Central memory CD4-positive, alpha-beta T cell (primary cell): ENCODE measurements around the gene ZNF184.
"Not testable (repeated sequence)": the region's sequence is repeated elsewhere in the genome, so short reads cannot be mapped to it uniquely, and the experiment has no call there.

Source experiments
- DNase-seq: peaks from one replicate; pipeline ENCODE4 v3.0.0; 2022

Gene ZNF184

DNA sequence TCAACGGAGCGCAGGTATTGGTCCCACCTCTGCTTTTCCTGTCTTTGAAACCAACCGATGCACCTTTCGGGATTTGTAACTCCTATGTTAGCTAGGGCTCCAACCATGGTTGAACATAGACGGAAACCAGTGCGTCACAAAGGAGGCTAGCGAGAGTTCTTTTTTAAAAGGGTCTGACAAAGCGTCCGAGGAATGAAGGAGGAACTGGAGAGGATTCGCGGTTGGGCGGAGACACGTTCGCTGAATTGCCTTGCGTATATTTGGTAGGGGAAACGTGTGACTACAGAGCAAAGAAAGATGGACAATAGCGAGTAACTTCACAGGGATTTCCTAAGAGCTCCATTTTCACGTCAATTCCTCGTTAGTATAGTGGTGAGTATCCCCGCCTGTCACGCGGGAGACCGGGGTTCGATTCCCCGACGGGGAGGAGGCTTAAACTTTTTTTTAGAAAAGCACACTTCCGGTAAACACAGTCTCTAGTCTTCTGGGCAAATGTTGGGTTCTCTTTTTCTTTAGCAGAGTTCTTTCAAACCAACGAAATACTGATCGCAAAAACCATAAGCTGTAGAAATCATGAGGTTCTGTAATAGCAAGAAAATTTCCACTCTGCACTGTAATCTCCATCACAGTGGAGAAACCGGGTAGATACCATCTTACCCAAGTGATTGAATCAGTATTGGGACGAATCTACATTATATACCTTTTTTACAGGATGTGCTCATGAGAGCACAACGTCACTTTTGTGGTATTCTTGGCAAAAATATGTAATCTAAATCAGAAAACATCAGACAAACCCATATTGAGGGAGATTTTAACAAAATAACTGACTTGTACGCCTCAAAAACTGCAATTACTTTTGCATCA is 6.6 kb upstream of the ZNF184 start:
- DNase-seq: peak; percentile 89

DNA sequence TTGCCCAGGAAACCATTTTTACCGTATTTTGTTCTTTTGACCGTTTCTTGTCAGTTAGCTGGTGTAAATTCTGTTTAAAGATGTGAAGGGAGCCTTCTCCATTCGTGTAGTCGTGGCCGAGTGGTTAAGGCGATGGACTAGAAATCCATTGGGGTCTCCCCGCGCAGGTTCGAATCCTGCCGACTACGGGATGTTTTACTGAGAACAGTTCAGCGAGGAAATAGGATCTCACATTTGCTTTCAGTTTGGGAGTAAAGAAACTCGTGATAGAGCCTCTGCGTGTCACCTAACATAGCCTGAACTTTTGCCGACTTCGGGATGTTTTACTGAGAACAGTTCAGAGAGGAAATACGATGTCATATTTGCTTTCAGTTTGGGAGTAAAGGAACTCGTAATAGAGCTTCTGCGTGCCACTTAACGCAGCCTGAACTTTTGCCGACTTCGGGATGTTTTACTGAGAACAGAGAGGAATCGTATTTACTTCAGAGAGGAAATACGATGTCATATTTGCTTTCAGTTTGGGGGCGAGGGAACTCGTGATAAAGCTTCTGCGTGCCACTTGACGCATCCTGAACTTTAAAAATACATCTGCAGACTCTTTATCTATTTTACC is 5.9 kb upstream of the ZNF184 start:
- DNase-seq: peak; percentile 90

DNA sequence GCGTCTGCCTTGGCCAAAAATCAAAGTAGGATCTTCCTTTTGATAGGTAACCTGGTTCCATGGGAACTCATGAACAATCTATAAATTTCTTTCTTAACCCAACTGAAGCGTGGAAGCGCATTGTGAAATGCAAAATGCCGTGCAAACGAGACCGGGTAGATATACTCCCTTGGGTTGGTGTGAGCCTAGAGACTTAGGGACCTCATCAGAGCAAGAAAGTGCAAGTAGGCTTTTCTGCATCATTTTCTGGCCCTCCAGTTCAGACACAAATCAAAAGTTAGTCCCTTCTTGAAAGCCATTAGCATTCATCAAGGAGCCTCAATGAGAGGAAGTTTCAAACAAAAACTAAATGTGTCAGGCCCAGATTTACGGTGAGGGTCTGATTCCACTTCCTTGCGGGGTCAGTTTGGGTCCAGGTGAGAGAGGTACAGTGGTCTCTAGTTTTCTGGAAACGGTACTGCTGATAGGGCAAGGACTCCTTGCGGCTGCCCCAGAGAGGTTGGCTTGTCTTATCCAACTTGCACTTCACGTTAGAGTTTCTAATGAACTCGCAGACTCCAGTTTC is 5.3 kb upstream of the ZNF184 start:
- no peak for DNase-seq

DNA sequence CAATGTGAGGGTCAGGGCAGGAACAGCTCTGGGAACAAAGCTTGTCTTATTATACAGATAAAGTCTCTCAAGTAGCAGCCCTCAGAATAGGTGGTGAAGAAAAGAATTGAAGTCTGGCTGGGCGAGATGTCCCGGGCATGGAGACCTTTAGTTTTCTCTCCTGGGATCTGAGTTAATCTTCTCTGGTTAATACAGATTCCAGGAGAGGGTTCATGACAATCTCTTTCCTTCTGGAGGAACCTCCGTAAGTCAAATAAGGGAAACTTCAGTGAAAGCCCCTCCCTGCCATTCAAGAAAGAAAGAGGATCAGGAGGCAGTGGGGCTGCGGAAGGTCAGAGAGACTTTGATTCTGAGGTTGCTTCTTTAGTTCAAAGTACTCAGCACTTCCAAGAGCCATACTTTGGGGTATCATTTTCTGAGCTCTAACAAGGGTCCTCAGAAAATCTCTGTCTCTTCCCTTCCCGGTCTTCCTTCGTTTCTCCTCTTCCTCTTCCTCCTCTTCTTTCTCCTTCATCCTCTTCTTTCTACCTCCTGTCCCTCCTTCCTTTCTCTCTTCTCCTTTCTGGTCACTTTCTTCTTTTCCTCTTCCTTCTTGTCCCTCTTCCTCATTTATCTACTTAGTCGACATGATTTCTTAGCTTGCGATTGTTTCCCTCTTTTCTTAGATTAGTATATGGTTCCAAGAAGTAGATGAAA is 4.6 kb upstream of the ZNF184 start:
- DNase-seq: no peak

DNA sequence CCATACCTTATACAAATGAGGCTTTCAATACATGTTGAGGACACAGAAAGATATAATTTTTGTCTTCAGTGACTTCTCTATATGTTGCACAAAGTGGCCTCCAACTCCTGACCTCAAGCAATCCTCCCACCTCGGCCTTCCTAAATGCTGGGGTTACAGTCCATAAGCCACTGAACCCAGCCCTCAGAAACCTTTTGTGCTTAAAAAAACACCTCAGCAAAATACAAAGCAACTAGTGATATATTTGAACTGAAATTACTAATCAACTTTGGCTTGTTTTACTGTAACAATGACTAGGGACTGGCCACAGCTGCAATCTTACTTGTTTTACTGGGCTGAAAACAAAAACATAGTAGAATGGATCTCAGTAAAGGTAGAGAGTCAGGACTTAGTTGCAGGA is 3.2 kb upstream of the ZNF184 start:
- DNase-seq: no peak

DNA sequence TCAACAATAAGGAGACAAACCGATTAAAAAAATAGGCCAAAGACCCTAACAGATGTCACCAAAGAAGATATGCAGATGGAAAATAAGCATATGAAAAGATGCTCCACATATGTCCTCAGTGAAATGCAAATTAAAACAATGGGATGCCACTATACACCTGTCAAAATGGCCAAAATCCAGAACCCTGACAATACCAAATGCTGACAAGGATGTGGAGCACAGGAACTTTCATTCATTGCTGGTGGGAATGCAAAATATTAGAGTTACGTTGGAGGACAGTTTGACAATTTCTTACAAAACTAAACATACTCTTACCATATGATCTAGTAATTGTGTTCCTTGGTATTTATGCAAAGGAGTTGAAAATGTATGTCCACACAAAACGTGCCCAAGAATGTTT is 1.8 kb upstream of the ZNF184 start:
- DNase-seq: no peak

DNA sequence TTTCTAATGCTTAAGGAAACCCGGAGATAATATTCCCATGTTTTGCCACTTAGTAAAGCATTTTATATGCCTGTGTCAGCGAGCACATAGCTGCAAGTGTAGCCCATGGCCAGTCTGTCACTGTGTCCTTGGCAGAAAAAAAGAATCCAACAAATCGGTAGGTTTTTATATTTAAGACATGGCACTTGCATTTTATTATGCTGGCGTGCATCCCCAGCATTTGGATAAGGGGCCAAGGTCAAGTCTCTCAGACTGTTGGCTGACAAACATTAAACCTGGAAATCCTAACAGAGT is 1.2 kb upstream of the ZNF184 start:
- no peak for DNase-seq

DNA sequence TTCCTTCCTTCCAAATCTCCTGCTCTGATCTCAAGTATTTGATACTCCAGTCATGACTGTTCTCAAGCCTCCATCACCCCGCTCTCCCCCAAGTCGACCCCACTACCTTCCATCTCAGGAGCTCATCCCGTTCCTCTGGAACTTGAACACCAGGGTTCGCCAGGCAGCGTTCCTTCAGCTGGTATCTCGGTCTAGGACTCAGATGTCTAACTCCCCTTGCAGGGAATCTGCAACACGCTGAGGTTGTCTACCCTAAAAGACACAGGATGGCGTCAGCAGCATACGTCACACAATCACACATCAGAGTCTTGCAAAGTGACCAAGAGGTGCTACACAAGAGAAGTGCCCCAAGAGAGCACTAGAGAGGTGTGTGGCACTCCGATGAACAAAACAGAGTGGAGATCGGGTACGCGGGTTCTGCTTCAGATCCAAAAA is 706 bp downstream of the ZNF184 start:
- peak; percentile 76 for DNase-seq

DNA sequence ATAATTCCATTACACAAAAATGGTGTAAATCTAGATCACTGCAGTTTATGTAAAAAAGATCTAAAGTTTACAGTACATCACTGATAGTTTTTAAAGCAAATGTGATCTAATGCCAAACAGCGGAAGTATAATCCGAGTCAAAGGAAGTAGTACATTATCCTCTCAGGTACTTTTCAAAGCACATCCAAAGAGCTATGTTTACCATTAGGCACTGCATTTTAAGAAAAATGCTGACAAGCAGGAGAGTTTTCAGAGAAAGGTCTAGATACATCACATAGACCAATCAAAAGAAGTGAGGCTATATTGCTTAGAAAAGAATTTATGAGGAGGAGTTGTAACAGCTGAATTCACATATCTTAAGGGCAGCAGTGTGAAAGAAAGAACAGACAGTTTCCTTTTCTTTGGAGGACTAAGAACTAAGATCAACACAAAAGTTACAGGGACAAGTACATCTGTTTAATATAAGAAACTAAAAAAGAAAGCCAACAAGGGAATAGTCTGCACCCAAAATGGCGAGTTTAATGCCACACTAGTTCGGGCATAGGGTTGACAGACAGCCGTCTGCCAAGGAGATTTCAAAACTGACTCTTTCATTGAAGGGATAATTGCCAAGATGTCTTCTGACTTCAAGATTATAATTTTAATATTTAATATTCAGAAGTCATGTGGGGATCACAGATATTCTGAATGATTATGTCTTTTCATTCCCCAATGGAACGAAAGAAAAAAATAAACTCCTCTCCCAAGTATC is 1.4 kb downstream of the ZNF184 start:
- DNase-seq: no peak

DNA sequence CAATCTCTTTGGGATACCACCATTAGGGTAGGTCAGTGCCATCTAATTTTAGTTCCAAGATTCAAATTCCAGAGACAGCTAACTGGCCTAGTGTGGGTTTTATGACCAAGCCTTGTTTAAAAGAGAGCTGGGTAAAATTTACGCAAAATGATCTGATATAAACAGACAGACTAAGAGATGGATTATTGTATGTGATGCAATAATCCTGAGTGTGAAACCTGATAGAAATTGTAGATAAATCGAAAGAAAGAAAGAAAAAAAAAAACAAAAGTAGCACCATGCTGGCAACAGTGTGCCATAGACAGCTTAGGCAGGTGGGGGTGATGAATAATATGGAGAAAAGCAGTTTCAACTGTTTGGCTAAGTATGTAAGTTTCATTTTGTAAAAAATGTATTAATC is 2.9 kb downstream of the ZNF184 start:
- no peak for DNase-seq

DNA sequence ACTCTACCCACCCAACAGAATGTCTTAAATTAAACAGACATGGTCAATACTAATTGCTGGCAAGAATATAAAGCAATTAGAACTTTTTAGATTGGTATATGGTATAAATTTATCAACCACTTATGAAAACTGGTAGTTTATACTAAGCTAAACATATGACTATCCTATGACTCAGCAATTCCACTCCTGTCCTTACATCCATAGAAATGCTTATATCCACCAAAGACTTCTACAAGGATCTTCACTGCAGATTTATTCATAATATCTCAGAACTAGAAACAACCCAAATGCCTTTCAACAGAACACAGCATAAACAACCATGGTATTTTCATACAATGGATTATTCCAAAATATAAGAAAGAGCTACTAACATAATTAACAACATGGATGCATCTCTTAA is 4.6 kb downstream of the ZNF184 start:
- no peak for DNase-seq

DNA sequence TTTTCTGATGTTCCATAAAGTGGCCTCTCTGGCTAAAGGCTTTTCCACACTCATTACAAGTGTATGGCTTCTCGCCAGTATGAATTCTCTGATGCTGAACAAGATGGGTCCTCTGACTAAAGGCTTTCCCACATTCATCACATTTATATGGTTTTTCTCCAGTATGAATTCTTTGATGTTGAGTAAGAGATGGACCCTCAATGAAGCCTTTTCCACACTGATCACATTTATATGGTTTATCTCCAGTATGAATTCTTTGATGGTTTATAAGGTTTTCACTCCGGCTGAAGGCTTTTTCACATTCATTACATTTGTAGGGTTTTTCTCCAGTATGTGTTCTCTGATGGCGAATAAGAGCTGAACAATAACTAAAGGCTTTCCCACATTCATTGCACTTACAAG is 20.4 kb downstream of the ZNF184 start:
- no peak for DNase-seq

DNA sequence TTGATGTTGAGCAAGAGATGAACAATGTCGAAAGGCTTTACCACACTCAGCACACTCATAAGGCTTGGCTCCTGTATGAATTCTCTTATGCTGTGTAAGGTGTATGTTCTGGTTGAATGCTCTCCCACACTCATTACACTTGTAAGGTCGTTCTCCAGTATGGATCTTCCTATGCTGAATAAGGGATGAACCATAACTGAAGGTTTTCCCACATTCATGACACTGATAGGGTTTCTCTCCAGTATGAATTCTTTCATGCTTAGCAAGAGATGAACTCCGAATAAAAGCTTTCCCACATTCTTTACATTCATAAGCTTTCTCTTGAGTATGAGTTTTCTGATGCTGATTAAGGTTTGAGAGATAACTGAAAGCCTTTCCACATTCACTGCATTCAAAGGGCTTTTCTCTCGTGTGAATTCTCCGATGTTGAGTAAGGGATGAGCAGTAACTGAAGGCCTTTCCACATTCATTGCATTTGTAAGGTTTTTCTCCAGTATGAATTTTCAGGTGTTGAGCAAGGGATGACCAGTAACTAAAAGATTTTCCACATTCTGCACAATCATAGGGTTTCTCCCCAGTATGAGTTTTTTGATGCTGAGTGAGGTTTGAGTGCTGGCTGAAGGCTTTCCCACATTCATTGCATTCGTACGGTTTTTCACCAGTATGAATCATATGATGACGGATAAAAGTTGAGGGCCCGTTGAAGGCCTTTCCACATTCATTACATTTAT is 21.1 kb downstream of the ZNF184 start:
- no peak for DNase-seq

DNA sequence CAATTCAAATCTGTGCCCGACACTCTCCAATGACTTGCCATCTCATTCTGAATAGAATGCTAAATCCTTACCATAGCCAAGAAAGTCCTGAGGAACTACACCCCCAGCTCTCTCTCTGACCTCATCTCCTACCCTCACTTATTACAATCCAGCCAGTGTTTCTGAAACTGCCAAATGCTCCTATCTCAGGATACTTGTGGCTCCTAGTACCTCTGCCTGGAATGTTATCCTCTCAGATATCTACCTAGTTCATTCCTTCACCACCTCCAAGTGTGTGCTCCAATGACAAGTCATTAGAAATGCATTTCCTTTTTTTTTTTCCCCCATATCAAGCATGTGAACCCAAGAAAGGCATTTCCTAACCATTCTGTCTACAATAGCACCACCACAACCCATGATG is 24.4 kb downstream of the ZNF184 start:
- DNase-seq: no peak

DNA sequence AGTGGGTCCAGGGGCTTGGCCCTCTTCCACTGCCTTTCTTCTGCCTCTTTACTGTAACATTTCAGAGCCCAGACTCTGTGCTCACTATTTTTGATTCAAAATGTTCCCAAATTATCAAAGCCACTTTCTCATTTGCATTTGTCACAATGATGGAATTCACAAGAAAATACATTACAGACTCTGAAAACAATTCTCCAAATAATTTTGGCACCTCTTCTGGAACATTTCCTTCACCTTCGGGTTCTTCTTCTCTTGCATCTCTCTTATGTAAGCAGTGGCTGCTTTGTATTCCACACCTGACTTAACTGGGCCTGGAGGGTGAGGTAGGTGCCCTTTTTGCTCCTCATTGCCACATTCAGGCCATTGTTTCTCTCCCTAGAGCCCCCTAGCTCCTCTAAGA is 30.0 kb downstream of the ZNF184 start:
- no peak for DNase-seq

DNA sequence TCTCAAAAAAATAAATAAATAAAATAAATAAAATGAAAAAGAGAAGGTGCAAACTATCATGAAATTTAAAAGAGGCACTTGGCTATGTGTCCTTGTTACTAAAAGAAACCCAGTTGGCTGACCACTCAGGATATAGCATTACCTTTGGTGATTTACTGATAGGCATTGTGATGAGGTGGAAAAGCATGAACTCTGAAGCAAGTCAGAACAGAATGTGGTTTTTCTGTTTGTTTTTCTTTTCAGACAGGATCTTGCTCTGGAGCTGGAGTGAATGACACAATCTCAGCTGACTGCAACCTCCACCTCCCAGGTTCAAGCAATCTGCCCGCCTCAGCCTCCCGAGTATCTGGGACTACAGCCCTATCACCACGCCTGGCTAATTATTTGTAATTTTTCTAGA is 31.9 kb downstream of the ZNF184 start:
- DNase-seq: no peak

DNA sequence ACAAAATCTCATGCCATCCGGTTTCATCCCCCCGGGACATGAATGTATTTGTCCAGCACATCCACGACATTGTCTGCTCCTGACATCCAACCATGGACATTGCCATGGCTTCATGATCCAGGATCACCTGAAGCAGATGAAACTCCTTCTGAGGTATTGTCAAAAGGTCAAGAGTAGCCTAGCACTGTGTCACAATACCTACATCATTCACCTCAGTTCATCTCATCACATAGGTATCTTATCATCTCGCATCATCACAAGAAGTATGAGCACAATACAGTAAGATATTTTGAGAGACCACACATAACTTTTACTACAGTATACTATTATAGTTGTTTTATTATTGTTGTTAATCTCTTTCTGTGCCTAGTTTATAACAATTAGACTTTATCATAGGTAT is 33.5 kb downstream of the ZNF184 start:
- no peak for DNase-seq

DNA sequence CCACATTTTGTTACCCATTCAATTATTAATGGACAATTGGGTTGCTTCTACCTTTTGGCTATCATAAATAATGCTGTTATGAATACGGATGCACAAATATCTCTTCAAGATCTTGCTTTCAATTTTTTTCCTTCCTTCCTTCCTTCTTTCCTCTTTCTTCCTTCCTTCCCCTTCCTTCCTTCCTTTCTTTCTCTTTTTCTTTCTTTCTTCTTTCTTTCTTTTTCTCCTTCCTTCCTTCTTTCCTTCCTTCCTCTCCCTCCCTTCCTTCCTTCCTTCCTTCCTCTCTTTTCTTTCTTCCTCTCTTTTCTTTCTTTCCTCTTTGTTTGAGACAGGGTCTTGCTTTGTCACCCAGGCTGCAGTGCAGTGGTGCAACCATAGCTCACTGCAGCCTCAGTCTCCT is 39.2 kb downstream of the ZNF184 start:
- no peak for DNase-seq

DNA sequence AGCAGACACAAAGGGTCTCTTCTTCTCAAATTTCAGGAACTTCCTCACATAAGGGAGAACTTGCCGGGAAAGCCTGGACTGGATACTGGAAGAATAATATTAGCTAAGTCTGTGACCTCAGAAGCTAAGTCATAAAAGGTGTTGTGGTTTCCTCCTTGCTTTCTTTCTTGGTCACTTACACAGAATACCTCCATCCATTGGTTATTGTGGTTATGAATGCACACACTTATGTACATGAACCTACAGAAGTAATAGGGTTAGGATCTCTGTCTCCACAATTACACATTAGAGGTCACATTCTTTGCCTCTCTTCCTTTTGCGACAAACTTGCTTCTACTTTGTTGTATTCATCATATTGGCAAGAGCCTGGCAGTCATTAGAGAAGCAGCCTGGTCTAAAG is 43.9 kb downstream of the ZNF184 start:
- DNase-seq: no peak

DNA sequence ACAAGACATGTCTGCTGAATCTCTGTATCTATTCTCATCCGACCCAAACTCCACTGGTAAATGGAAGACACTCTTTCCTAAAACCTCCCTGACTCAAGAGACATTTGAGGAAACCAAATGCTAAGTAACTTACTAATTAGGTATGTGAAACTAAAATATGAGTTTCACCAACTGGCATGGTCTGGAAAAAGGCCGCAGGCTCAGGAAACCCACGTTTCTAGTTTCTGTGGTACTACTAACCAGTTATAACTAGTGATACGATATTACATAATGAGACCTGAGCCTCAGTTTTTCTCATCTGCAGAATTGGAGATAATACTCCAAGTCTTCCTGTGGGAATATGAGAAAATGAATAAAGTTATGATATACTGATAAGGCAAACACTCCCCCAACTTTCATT is 44.4 kb downstream of the ZNF184 start:
- no peak for DNase-seq

DNA sequence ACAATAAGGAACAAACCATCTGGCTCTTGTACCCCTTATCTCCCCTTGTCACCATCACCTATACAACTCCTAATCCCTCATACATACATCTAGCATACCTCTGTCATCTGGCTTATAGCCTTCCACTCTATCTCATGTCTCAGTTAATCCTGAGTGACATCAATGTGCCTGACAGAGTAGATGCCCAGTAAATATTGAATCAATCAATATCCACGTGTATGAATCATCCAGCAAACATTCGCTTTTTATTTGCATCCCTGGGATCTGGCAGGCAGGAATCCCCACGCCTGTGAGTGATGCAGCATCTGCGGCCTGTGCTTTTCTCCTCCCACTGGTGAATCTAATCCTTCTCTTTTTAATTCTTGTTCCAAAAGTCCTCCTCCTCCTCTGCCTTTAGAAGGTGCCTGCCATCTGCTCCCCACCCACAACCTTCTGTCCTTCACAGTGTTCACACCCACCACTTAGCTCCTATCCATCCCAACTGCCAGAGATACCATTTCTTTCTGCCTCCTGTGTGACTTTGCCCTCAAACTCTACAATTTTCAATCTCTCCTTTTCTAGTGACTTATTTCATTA is 46.8 kb downstream of the ZNF184 start:
- no peak for DNase-seq

DNA sequence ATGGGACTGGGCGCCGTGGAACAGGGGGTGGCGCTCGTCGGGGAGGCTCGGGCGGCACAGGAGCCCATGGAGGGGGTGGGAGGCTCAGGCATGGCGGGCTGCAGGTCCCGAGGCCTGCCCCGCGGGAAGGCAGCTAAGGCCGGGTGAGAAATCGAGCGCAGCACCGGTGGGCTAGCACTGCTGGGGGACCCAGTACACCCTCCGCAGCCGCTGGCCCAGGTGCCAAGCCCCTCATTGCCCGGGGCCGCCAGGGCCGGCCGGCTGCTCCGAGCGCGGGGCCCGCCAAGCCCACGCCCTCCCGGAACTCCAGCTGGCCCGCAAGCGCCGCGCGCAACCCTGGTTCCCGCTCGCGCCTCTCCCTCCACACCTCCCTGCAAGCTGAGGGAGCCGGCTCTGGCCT is 48.1 kb downstream of the ZNF184 start:
- DNase-seq: not testable (repeated sequence)
